SJCRH30 (cell line): ENCODE measurements around the gene IFITM2. TPM values are rescaled to one million over a fixed set of nuclear protein-coding genes. Genes with fewer than 3 reads are reported as not detected.

Experiments used
- total RNA-seq: library from RNA; depleted of rRNA; stranded (reverse); fragments of >200 nt; shearing (Covaris generic); gene quantifications from 2 replicates; pipeline ENCODE4 v1.2.3, GENCODE V29; 2014; rRNA removed

Gene IFITM2
- total RNA-seq, 1 experiment from 2014 or later = 38.4 TPM

Other genes starting within 250 kb of the IFITM2 start
- gene SCGB1C1, start 114.7 kb upstream of the IFITM2 start, total RNA-seq = not detected in 2 replicates
- gene BET1L, start 100.4 kb upstream of the IFITM2 start, total RNA-seq = 20.8 and 22.6 TPM in 2 replicates
- gene RIC8A, start 100.1 kb upstream of the IFITM2 start, total RNA-seq = 98.3 and 106 TPM in 2 replicates
- 11.0 and 17.2 TPM in 2 replicates for gene SIRT3, start 71.5 kb upstream of the IFITM2 start, total RNA-seq
- gene PSMD13, start 70.8 kb upstream of the IFITM2 start, total RNA-seq = 127 and 131 TPM in 2 replicates
- not detected in 2 replicates for gene NLRP6, start 29.4 kb upstream of the IFITM2 start, total RNA-seq
- 4.7 and 8.5 TPM in 2 replicates for gene PGGHG, start 18.7 kb upstream of the IFITM2 start, total RNA-seq
- not detected in 2 replicates for gene IFITM5, start 8.3 kb upstream of the IFITM2 start, total RNA-seq
- gene IFITM1, start 6.2 kb downstream of the IFITM2 start, total RNA-seq = 4.9 and 7.4 TPM in 2 replicates
- gene IFITM3, start 13.0 kb downstream of the IFITM2 start, total RNA-seq = 100 and 101 TPM in 2 replicates
- gene B4GALNT4, start 61.7 kb downstream of the IFITM2 start, total RNA-seq = 0.08 TPM in 1 of 2 replicates, not detected in the other
- gene PKP3, start 86.4 kb downstream of the IFITM2 start, total RNA-seq = 0.18 TPM in 1 of 2 replicates, not detected in the other
- gene SIGIRR, start 107.2 kb downstream of the IFITM2 start, total RNA-seq = not detected in 2 replicates
- 0.61 and 0.73 TPM in 2 replicates for gene ANO9, start 134.2 kb downstream of the IFITM2 start, total RNA-seq
- gene PTDSS2, start 142.5 kb downstream of the IFITM2 start, total RNA-seq = 30.9 and 34.4 TPM in 2 replicates
- 82.4 and 84.7 TPM in 2 replicates for gene RNH1, start 199.4 kb downstream of the IFITM2 start, total RNA-seq
- 75.7 and 80.1 TPM in 2 replicates for gene HRAS, start 227.8 kb downstream of the IFITM2 start, total RNA-seq
- gene LRRC56, start 229.7 kb downstream of the IFITM2 start, total RNA-seq = 0.08 and 0.20 TPM in 2 replicates